C4-2B (cell line): Measurements from ENCODE around the gene TLE7.

ENCODE experiments used
- ZFX ChIP-seq: fragments of 450-650 bp; IDR thresholded peaks from 2 replicates; pipeline ENCODE4 v1.6.1; 2017
- TF ChIP-seq, protein P1 (sequence below): fragments of 450-650 bp; conservative IDR thresholded peaks from 2 replicates; pipeline ENCODE4 v1.5.1; 2017; ENCODE audit warnings: mild to moderate bottlenecking

GRCh38 chr16:71489122-71489521, 47.3 kb upstream of the TLE7 start, which contains the start of gene ZNF19:
- TF ChIP-seq, protein P1, sequence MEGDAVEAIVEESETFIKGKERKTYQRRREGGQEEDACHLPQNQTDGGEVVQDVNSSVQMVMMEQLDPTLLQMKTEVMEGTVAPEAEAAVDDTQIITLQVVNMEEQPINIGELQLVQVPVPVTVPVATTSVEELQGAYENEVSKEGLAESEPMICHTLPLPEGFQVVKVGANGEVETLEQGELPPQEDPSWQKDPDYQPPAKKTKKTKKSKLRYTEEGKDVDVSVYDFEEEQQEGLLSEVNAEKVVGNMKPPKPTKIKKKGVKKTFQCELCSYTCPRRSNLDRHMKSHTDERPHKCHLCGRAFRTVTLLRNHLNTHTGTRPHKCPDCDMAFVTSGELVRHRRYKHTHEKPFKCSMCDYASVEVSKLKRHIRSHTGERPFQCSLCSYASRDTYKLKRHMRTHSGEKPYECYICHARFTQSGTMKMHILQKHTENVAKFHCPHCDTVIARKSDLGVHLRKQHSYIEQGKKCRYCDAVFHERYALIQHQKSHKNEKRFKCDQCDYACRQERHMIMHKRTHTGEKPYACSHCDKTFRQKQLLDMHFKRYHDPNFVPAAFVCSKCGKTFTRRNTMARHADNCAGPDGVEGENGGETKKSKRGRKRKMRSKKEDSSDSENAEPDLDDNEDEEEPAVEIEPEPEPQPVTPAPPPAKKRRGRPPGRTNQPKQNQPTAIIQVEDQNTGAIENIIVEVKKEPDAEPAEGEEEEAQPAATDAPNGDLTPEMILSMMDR, result no peak
- no peak for TF ChIP-seq ZFX
